Endothelial cell of umbilical vein (primary cell): ENCODE results near the gene MDGA2. TPM values are rescaled to one million over a fixed set of nuclear protein-coding genes. Genes with fewer than 3 reads are reported as not detected.

Experiments used
- BruUV-seq: library from RNA; stranded (reverse); fragments of 400-500 nt; replicated peaks from 2 replicates; lab custom pipeline; 2021; lab: Mats Ljungman, UMichigan
- CTCF ChIA-PET: fragments of 300-600, 350-600 bp; sonication (Branson Sonifier 250); formaldehyde crosslinking; loops from one replicate; lab custom pipeline; 2021; ENCODE audit warnings: antibody characterized with exemption, inconsistent platforms; lab: Charles Lee
- POLR2A ChIA-PET: fragments of 300-600, 350-600 bp; sonication (Branson Sonifier 250); formaldehyde crosslinking; loops from one replicate; lab custom pipeline; 2021; ENCODE audit warnings: antibody characterized with exemption, inconsistent platforms; lab: Charles Lee
- DNase-seq: peaks from one replicate; pipeline ENCODE4 v3.0.0-alpha.2; 2011; ENCODE audit warnings: low read depth, low spot score
- FAIRE-seq: peaks from 2 replicates; lab custom pipeline; 2011; peaks lifted over from hg19 to GRCh38; lab: Jason Lieb, UNC
- H2AFZ ChIP-seq: 2 replicates; pipeline ENCODE4 v1.6.0; 2012; ENCODE audit warnings: low read depth, low read length, control low read depth, inconsistent platforms
- H3K27ac ChIP-seq: 2 replicates; pipeline ENCODE4 v1.5.1; 2011; ENCODE audit warnings: low read depth, mild to moderate bottlenecking, control low read depth, low read length, moderate library complexity; ENCODE audit not compliant: insufficient read depth
- H3K27me3 ChIP-seq, 2 experiments: 2 replicates each; pipeline versions ENCODE4 v1.6.0 to v1.6.1; 2011; ENCODE audit warnings: low read length in 2 of 2, mixed read lengths in 1 of 2; ENCODE audit not compliant: control insufficient read depth in 2 of 2, insufficient read depth in 2 of 2
- H3K36me3 ChIP-seq, 2 experiments: 2 replicates in 1 of 2; 3 replicates in 1 of 2; pipeline ENCODE4 v1.5.1; 2011; ENCODE audit warnings: low read length in 2 of 2, mild to moderate bottlenecking in 1 of 2, moderate library complexity in 1 of 2; ENCODE audit not compliant: control insufficient read depth in 2 of 2, insufficient read depth in 2 of 2; ENCODE audit errors: extremely low read depth in 1 of 2
- H3K4me1 ChIP-seq: 3 replicates; pipeline ENCODE4 v1.5.1; 2011; ENCODE audit warnings: mild to moderate bottlenecking, low read length; ENCODE audit not compliant: control insufficient read depth, insufficient read depth; ENCODE audit errors: extremely low read depth
- H3K4me2 ChIP-seq: 2 replicates; pipeline ENCODE4 v1.6.1; 2011; ENCODE audit warnings: low read length, control low read depth, mixed read lengths; ENCODE audit not compliant: insufficient read depth
- H3K4me3 ChIP-seq, 3 experiments: fragments of 200-600 bp in 1 of 3; sonication (generic), shearing (Covaris generic) in 1 of 3; replicated peaks in 1 of 3; 2 replicates each; pipeline ENCODE4 v1.5.1; 2011 to 2016; ENCODE audit warnings: control low read depth in 3 of 3, low read length in 3 of 3, mild to moderate bottlenecking in 2 of 3, inconsistent platforms in 1 of 3, low read depth in 1 of 3, moderate library complexity in 1 of 3; ENCODE audit not compliant: insufficient read depth in 1 of 3
- H3K79me2 ChIP-seq: 2 replicates; pipeline ENCODE4 v1.6.0; 2012; ENCODE audit warnings: low read length, inconsistent platforms; ENCODE audit not compliant: control insufficient read depth, insufficient read depth
- H3K9ac ChIP-seq: replicated peaks from 2 replicates; pipeline ENCODE3; 2011; ENCODE audit warnings: low read length, control low read depth; ENCODE audit not compliant: insufficient read depth; ENCODE audit errors: extremely low read depth
- H3K9me1 ChIP-seq: replicated peaks from 3 replicates; pipeline ENCODE4 v1.6.0; 2011; ENCODE audit warnings: mild to moderate bottlenecking, low read length; ENCODE audit not compliant: control insufficient read depth, insufficient read depth; ENCODE audit errors: extremely low read depth
- H3K9me3 ChIP-seq: replicated peaks from 2 replicates; pipeline ENCODE4 v1.5.1; 2012; ENCODE audit warnings: low read length, inconsistent platforms; ENCODE audit not compliant: control insufficient read depth, insufficient read depth
- H4K20me1 ChIP-seq: replicated peaks from 2 replicates; pipeline ENCODE3; 2011; ENCODE audit warnings: mild to moderate bottlenecking, low read length; ENCODE audit not compliant: control insufficient read depth, insufficient read depth; ENCODE audit errors: extremely low read depth
- EZH2 ChIP-seq: IDR thresholded peaks from 2 replicates; pipeline ENCODE4 v1.6.1; 2012; ENCODE audit warnings: borderline replicate concordance, low read depth, mild to moderate bottlenecking, moderate library complexity, low read length, inconsistent platforms; ENCODE audit not compliant: severe bottlenecking
- FOS ChIP-seq: IDR thresholded peaks from 2 replicates; pipeline ENCODE4 v1.6.1; 2011; ENCODE audit warnings: mild to moderate bottlenecking, low read length, moderate library complexity, borderline replicate concordance; ENCODE audit not compliant: insufficient read depth
- GATA2 ChIP-seq: IDR thresholded peaks from 2 replicates; pipeline ENCODE4 v1.7.0; 2011; ENCODE audit warnings: low read depth, mild to moderate bottlenecking, moderate library complexity, mixed read lengths, low read length; ENCODE audit not compliant: insufficient read length, insufficient read depth
- MYC ChIP-seq: IDR thresholded peaks from one replicate; pipeline ENCODE4 v1.6.1; 2011; ENCODE audit warnings: mild to moderate bottlenecking, low read depth, low read length
- POLR2A ChIP-seq: IDR thresholded peaks from 2 replicates; pipeline ENCODE4 v1.6.1; 2012; ENCODE audit warnings: low read depth, mild to moderate bottlenecking, control low read depth, low read length
- POLR2AphosphoS5 ChIP-seq: IDR thresholded peaks from 2 replicates; pipeline ENCODE4 v1.6.1; 2012; ENCODE audit warnings: low read depth, mild to moderate bottlenecking, control low read depth, low read length, moderate library complexity; ENCODE audit not compliant: insufficient read depth
- dilution Hi-C: fragments of 300-500 bp; cut with MboI; formaldehyde crosslinking; loops from one replicate; pipeline ENCODE4 v1.15.0; 2019; ENCODE audit warnings: low sequenced_read_pairs; ENCODE audit not compliant: extremely low pct_ligation_motif_present
- intact Hi-C: fragments of 100-400 bp; cut with micrococcal nuclease; formaldehyde crosslinking; loops from one replicate; pipeline ENCODE4 v1.10.0; 2022
- polyA plus RNA-seq, 4 experiments: library from polyadenylated mRNA; depleted of rRNA in 3 of 4; stranded (reverse) in 3 of 4; unstranded in 1 of 4; fragments of >200 nt; gene quantifications; 2 replicates each; pipeline versions ENCODE4 v1.2.1 to v1.2.3, GENCODE V29; 2011 to 2012; ENCODE audit warnings: missing spikeins in 1 of 4
- total RNA-seq: library from RNA; stranded (reverse); gene quantifications from 2 replicates; pipeline ENCODE4 v1.2.3, GENCODE V29; 2021
- TF ChIP-seq, protein P1 (sequence below), 2 donors: IDR thresholded peaks; 1 replicate in 1 of 2; 2 replicates in 1 of 2; pipeline ENCODE4 v1.5.1; 2011; ENCODE audit warnings: low read length in 2 of 2, mild to moderate bottlenecking in 2 of 2, moderate library complexity in 2 of 2, control low read depth in 1 of 2, inconsistent platforms in 1 of 2, low read depth in 1 of 2; ENCODE audit not compliant: insufficient read depth in 1 of 2; ENCODE audit errors: extremely low read depth in 1 of 2
- TF ChIP-seq, protein P2 (sequence below): IDR thresholded peaks from 2 replicates; pipeline ENCODE4 v1.6.1; 2011; ENCODE audit not compliant: insufficient read depth, insufficient read length

Gene MDGA2
- total and polyA plus RNA-seq, 2 donors (not counting 3 experiments of a cell fraction or from before 2014, with no cell fraction given): not detected

DNA sequence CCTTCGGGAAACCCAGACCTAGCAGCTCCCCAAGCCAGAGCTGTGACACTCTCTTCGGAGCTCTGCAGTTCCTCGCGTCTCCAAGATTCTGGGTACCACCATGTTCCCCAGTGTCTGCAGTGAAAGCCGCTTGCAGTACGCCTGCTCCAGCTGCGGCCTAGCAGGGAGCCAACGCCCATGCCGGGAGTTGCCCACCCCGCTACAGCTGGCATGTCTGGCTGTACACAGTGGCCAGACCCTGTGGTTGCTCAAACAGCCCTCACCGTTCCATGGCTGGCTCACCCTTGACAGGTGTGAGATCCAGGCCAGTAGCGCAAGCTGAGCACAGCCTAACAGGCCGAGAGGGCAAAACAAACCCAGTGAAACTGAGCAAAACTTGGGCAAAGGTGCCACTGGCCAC lies 520.0 kb downstream of the MDGA2 start:
- Histone ChIP-seq H3K79me2 (no peaks in the 10 kb centered on the region), H3K9ac (no peak overlapping the region), H3K27me3 (no peaks in the 10 kb centered on the region), H3K9me3 (no peaks in the 10 kb centered on the region), H3K9me1 (no peaks in the 10 kb centered on the region), H2AFZ (no peak overlapping the region), H3K36me3 (no peaks in the 10 kb centered on the region), H3K27ac (no peak overlapping the region), H3K4me3 (no peak overlapping the region), H4K20me1 (no peaks in the 10 kb centered on the region), H3K4me2 (no peak overlapping the region), H3K4me1 (no peaks in the 10 kb centered on the region)
- TF ChIP-seq MYC (no peak), POLR2A (no peak), EZH2 (no peak), GATA2 (no peak), POLR2AphosphoS5 (no peak), FOS (no peak)
- TF ChIP-seq, protein P1, sequence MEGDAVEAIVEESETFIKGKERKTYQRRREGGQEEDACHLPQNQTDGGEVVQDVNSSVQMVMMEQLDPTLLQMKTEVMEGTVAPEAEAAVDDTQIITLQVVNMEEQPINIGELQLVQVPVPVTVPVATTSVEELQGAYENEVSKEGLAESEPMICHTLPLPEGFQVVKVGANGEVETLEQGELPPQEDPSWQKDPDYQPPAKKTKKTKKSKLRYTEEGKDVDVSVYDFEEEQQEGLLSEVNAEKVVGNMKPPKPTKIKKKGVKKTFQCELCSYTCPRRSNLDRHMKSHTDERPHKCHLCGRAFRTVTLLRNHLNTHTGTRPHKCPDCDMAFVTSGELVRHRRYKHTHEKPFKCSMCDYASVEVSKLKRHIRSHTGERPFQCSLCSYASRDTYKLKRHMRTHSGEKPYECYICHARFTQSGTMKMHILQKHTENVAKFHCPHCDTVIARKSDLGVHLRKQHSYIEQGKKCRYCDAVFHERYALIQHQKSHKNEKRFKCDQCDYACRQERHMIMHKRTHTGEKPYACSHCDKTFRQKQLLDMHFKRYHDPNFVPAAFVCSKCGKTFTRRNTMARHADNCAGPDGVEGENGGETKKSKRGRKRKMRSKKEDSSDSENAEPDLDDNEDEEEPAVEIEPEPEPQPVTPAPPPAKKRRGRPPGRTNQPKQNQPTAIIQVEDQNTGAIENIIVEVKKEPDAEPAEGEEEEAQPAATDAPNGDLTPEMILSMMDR (IDR thresholded peaks at IDR 0.05; ENCODE audit: extremely low read depth in 1 of 2, insufficient read depth in 1 of 2, low read depth in 1 of 2, low read length in 2 of 2): no peak
- TF ChIP-seq, protein P2, sequence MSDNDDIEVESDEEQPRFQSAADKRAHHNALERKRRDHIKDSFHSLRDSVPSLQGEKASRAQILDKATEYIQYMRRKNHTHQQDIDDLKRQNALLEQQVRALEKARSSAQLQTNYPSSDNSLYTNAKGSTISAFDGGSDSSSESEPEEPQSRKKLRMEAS: no peak
- intact Hi-C loops (no loop called here), dilution Hi-C loops (no loop called here)
- DNase-seq (no peak), FAIRE-seq (no peak)
- ChIA-PET CTCF (interaction anchor here (0.9 kb wide), 1 partner anchor 123 kb away, joined by 3 read pairs; no protein-coding TSS in a partner anchor), POLR2A (no interaction called here)
- no TSS peak for BruUV-seq
